ENCODE results near the gene TMEM151B. TPM values are rescaled to one million over a fixed set of nuclear protein-coding genes. Genes with fewer than 3 reads are reported as not detected.

Gene TMEM151B
- total RNA-seq (1 to 10 TPM in 1 of 9 donors, under 1 TPM in 4, not detected in 4; 0.21 to 5.3 (median 0.45) TPM), polyA plus RNA-seq (1 to 10 TPM in 1 of 2 donors, under 1 TPM in 1; 0.37 to 1.4 TPM)
- long read RNA-seq, donor 1, result 0 reads
- long read RNA-seq, donor 2, result 0 reads
- long read RNA-seq, donor 3, result 0 reads

GRCh38 chr6:44269921-44270525 is at the start of gene TMEM151B:
Gene TMEM151B (plus strand): TSS chr6:44270450. CDS start chr6:44270743, 293 bp downstream.
- WGBS, 4 donors, result 14 to 18% (median 14%) methylated on average over 25 to 29 of the region's 29 CpGs
- DNase-seq (no peak), ATAC-seq (no peak)
- Histone ChIP-seq H3K36me3 (no peaks in the 10 kb centered on the region), H3K27me3 (peaks cover 5 to 62% (median 35%) of the 10 kb centered on the region in 9 donors), H3K4me3 (peak within 1 kb of the TSS in 9 of 12 donors; percentile 34 to 60 (median 38)), H3K9me3 (no peaks in the 10 kb centered on the region), H3K4me1 (peaks cover 0 to 17% (median 0%) of the 10 kb centered on the region in 12 donors), H3K27ac (no peak within 1 kb of the TSS)
- intact Hi-C loops (cut with DNase I), result loop anchor here in 9 of 10 donors (2.0 to 10.0 kb wide), 7 partner anchors 32 to 185 kb away; partner anchors contain the start of gene AARS2 (in 1 of the 9)
- TF ChIP-seq, protein P1, sequence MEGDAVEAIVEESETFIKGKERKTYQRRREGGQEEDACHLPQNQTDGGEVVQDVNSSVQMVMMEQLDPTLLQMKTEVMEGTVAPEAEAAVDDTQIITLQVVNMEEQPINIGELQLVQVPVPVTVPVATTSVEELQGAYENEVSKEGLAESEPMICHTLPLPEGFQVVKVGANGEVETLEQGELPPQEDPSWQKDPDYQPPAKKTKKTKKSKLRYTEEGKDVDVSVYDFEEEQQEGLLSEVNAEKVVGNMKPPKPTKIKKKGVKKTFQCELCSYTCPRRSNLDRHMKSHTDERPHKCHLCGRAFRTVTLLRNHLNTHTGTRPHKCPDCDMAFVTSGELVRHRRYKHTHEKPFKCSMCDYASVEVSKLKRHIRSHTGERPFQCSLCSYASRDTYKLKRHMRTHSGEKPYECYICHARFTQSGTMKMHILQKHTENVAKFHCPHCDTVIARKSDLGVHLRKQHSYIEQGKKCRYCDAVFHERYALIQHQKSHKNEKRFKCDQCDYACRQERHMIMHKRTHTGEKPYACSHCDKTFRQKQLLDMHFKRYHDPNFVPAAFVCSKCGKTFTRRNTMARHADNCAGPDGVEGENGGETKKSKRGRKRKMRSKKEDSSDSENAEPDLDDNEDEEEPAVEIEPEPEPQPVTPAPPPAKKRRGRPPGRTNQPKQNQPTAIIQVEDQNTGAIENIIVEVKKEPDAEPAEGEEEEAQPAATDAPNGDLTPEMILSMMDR (IDR thresholded peaks at IDR 0.05), result no peak
- TF ChIP-seq POLR2A (IDR thresholded peaks at IDR 0.05), result no peak

DNA sequence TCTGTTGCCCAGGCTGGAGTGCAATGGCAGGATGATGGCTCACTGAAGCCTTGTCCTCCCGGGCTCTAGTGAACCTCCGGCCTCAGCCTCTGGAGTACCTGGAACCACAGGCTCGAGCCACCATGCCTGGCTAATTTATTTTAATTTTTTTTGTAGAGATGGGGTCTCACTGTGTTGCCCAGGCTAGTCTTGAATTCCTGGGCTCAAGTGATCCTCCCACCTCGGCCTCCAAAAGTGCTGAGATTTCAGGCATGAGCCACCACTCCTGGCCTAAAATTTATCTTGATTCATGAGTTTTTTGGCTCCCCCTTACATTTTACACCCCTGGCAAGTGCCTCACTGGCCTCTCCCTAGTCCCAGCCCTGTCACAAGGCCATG is 49.3 kb upstream of the TMEM151B start:
- Histone ChIP-seq H3K9me3 (no peaks in the 10 kb centered on the region), H3K4me1 (peaks cover 5 to 93% (median 84%) of the 10 kb centered on the region in 12 donors), H3K4me3 (peak overlapping the region in 2 of 12 donors; percentile 67 to 84), H3K36me3 (no peaks in the 10 kb centered on the region), H3K27me3 (no peaks in the 10 kb centered on the region), H3K27ac (peak overlapping the region; percentile 54 to 99 (median 92))
- no peak for ATAC-seq
- TF ChIP-seq, protein P1 (IDR thresholded peaks at IDR 0.05), result no peak
- TF ChIP-seq POLR2A (IDR thresholded peaks at IDR 0.05), result no peak
- intact Hi-C loops (cut with DNase I), result loop anchor here in 4 of 10 donors (1.0 to 5.0 kb wide), 4 partner anchors 14 to 44 kb away; no protein-coding TSS in a partner anchor
- 71 to 79% (median 75%) methylated on average over 4 of the region's 4 CpGs for WGBS, 4 donors
- DNase-seq, result no peak

DNA sequence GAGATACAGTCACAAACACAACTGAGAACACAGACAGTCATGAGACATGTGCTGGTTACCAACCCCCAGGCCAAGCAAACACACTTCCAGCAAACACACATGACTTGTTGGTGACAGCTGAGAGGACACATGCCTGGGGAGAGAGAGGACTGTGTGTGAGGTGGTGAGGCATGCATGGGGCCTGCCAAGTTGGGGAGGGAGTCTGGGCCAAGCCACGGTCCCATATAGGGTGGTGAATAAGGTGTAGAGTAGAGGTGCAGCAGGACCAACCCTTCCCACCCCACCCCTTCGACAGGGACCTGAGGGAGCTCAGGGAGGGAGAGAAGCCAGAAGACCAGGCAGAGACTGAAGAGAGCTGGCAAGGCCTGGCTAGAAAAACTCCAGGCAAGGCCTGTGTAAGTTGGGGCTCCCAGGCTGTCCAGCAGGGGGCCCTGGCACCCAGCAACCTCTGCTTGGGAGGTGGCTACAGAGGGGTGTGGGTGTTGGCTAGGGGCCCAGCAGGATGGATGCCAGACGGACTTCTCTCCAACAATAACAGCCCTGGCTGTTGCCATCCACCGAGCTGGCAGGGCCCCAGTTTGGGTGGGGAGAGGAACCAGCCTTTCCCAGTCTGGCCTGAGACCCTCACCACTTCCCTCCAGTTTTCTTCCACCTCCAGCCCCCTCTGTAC is 48.8 kb upstream of the TMEM151B start:
- Histone ChIP-seq H3K4me3 (peak overlapping the region in 9 of 12 donors; percentile 9 to 88 (median 71)), H3K27ac (peak overlapping the region; percentile 54 to 99 (median 92)), H3K27me3 (no peaks in the 10 kb centered on the region), H3K36me3 (no peaks in the 10 kb centered on the region), H3K4me1 (peaks cover 9 to 95% (median 85%) of the 10 kb centered on the region in 12 donors), H3K9me3 (no peaks in the 10 kb centered on the region)
- intact Hi-C loops (cut with DNase I), result loop anchor here in 4 of 10 donors (1.0 to 5.0 kb wide), 4 partner anchors 13 to 44 kb away; no protein-coding TSS in a partner anchor
- TF ChIP-seq POLR2A (IDR thresholded peaks at IDR 0.05), result peak in 1 of 2 donors; percentile 15
- TF ChIP-seq, protein P1 (IDR thresholded peaks at IDR 0.05), result peak; percentile 71 to 95 (median 82)
- DNase-seq, result peak; percentile 93 to 95 (median 95)
- ATAC-seq, result peak; percentile 63 to 78 (median 73)
- 5 to 14% (median 7%) methylated on average over 4 of the region's 4 CpGs for whole genome bisulfite sequencing, 4 donors

DNA sequence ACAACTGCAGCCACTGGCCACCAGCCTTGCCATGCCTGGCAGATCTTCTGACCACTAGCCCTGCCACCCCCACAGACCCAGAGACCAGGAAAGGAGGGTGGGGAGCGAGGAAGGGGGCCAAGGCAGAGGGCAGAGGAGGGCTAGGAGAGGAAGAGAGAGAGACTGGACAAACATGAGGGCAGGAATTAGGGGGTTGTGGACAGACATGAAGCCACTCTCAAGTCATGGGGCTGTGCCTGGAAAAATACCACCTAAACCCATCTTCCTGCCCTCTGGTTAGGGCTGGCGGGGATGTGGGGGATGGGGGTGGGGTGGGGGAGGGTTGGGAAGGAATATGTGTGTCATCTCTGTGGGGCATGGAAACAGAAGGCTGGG is 48.3 kb upstream of the TMEM151B start:
- Histone ChIP-seq H3K27ac (peak overlapping the region; percentile 54 to 99 (median 92)), H3K36me3 (no peaks in the 10 kb centered on the region), H3K4me1 (peaks cover 9 to 95% (median 85%) of the 10 kb centered on the region in 12 donors), H3K27me3 (no peaks in the 10 kb centered on the region), H3K9me3 (no peaks in the 10 kb centered on the region), H3K4me3 (peak overlapping the region in 9 of 12 donors; percentile 23 to 88 (median 75))
- intact Hi-C loops (cut with DNase I), result loop anchor here in 4 of 10 donors (1.0 to 5.0 kb wide), 4 partner anchors 13 to 45 kb away; no protein-coding TSS in a partner anchor
- TF ChIP-seq POLR2A (IDR thresholded peaks at IDR 0.05), result no peak
- TF ChIP-seq, protein P1 (IDR thresholded peaks at IDR 0.05), result no peak
- no peak for ATAC-seq
- DNase-seq, result no peak
- WGBS, 4 donors, result 26 to 56% (median 47%) methylated on average over 2 of the region's 2 CpGs
